Gastrocnemius medialis (tissue), 4 donors: Measurements from ENCODE around the gene TFRC.

Source experiments
- CTCF ChIP-seq, 5 experiments: fragments of 450-650 bp in 3 of 5; fragments of 200-600 bp in 2 of 5; sonication (generic) in 2 of 5; IDR thresholded peaks in 4 of 5; conservative IDR thresholded peaks in 1 of 5; 1 replicate in 4 of 5; 2 replicates in 1 of 5; pipeline ENCODE4 v1.5.1; 2016 to 2019; ENCODE audit warnings: antibody characterized with exemption in 5 of 5, mild to moderate bottlenecking in 3 of 5, moderate library complexity in 3 of 5
- POLR2A ChIP-seq, 2 donors: fragments of 450-650 bp; IDR thresholded peaks; one replicate each; pipeline ENCODE4 v1.6.1; 2017; ENCODE audit warnings: antibody characterized with exemption in 2 of 2, mild to moderate bottlenecking in 2 of 2, moderate library complexity in 2 of 2

GRCh38 chr3:196072313-196072712 lies 9.6 kb downstream of the TFRC start:
- TF ChIP-seq CTCF (IDR thresholded peaks at IDR 0.05 in 4 of 5, conservative IDR thresholded peaks at IDR 0.05 in 1 of 5): no peak
- TF ChIP-seq POLR2A (IDR thresholded peaks at IDR 0.05): no peak
